Measurements from ENCODE around the gene SYNM. TPM values are rescaled to one million over a fixed set of nuclear protein-coding genes. Genes with fewer than 3 reads are reported as not detected.

The SYNM gene
- total RNA-seq, 4 donors from 2014 or later, result 98.3 to 414 (median 158) TPM

GRCh38 chr15:99177679-99178078, 72.8 kb downstream of the SYNM start:
- peaks cover 2 to 20% (median 8%) of the 10 kb centered on the region in 4 donors for H3K4me1 ChIP-seq
- WGBS, 2 donors (ENCODE audit: low coverage in 1 of 2), result 80 to 92% methylated on average over 2 of the region's 2 CpGs
- H3K27ac ChIP-seq, result peak overlapping the region in 3 of 4 donors; percentile 83 to 92 (median 90)
- H3K36me3 ChIP-seq, result peaks cover 0 to 6% (median 0%) of the 10 kb centered on the region in 4 donors
- TF ChIP-seq POLR2A (IDR thresholded peaks at IDR 0.05), result no peak
- no peak for TF ChIP-seq CTCF (IDR thresholded peaks at IDR 0.05)
- TF ChIP-seq EP300 (IDR thresholded peaks at IDR 0.05; ENCODE audit: low read depth), result no peak
- TF ChIP-seq POLR2AphosphoS5 (IDR thresholded peaks at IDR 0.05), result no peak
- intact Hi-C loops (cut with DNase I; ENCODE audit: low total_unique reads) (no loop called here), in situ Hi-C loops (cut with MboI; ENCODE audit: low pct_ligation_motif_present in 1 of 4, low pct_unique_long_range_greater_than_20kb in 1 of 4, low sequenced_read_pairs in 3 of 4) (no loop called here)
- no peaks in the 10 kb centered on the region for H3K9me3 ChIP-seq
- H3K4me3 ChIP-seq, result no peak overlapping the region
- H3K27me3 ChIP-seq, result no peaks in the 10 kb centered on the region
- DNase-seq, result no peak

- no peak for DNase-seq
- Histone ChIP-seq H3K27me3 (no peaks in the 10 kb centered on the region), H3K4me1 (peaks cover under 1 to 15% (median 4%) of the 10 kb centered on the region in 4 donors), H3K4me3 (no peak overlapping the region), H3K36me3 (no peaks in the 10 kb centered on the region), H3K27ac (peak overlapping the region in 3 of 4 donors; percentile 60 to 68 (median 68)), H3K9me3 (no peaks in the 10 kb centered on the region)
- TF ChIP-seq POLR2A (IDR thresholded peaks at IDR 0.05), result no peak
- no peak for TF ChIP-seq POLR2AphosphoS5 (IDR thresholded peaks at IDR 0.05)
- no peak for TF ChIP-seq EP300 (IDR thresholded peaks at IDR 0.05; ENCODE audit: low read depth)
- TF ChIP-seq CTCF (IDR thresholded peaks at IDR 0.05), result no peak
- in situ Hi-C loops (cut with MboI; ENCODE audit: low pct_ligation_motif_present in 1 of 4, low pct_unique_long_range_greater_than_20kb in 1 of 4, low sequenced_read_pairs in 3 of 4) (no loop called here), intact Hi-C loops (cut with DNase I; ENCODE audit: low total_unique reads) (no loop called here)
- WGBS, 2 donors (ENCODE audit: low coverage in 1 of 2), result 73% methylated on average over 3 of the region's 3 CpGs; no CpG with 5 or more reads in 1 of the 2 donors
Observed at GRCh38 chr15:99180086-99180963, 75.4 kb downstream of the SYNM start.

- in situ Hi-C loops (cut with MboI; ENCODE audit: low pct_ligation_motif_present in 1 of 4, low pct_unique_long_range_greater_than_20kb in 1 of 4, low sequenced_read_pairs in 3 of 4) (no loop called here), intact Hi-C loops (cut with DNase I; ENCODE audit: low total_unique reads) (no loop called here)
- Histone ChIP-seq H3K4me3 (no peak overlapping the region), H3K27ac (peak overlapping the region; percentile 8 to 68 (median 64)), H3K36me3 (no peaks in the 10 kb centered on the region), H3K9me3 (no peaks in the 10 kb centered on the region), H3K4me1 (peaks cover 0 to 12% (median 3%) of the 10 kb centered on the region in 4 donors), H3K27me3 (no peaks in the 10 kb centered on the region)
- WGBS, 2 donors (ENCODE audit: low coverage in 1 of 2), result 78 to 90% methylated on average over 2 of the region's 2 CpGs
- DNase-seq, result no peak
- TF ChIP-seq EP300 (IDR thresholded peaks at IDR 0.05; ENCODE audit: low read depth) (no peak), POLR2AphosphoS5 (IDR thresholded peaks at IDR 0.05) (no peak), CTCF (IDR thresholded peaks at IDR 0.05) (no peak), POLR2A (IDR thresholded peaks at IDR 0.05) (no peak)
Observed at GRCh38 chr15:99180964-99181306, 76.1 kb downstream of the SYNM start.

GRCh38 chr15:99181545-99181971, 76.7 kb downstream of the SYNM start:
- no peaks in the 10 kb centered on the region for H3K27me3 ChIP-seq
- no peaks in the 10 kb centered on the region for H3K9me3 ChIP-seq
- 39 to 60% methylated on average over 4 of the region's 4 CpGs for WGBS, 2 donors (ENCODE audit: low coverage in 1 of 2)
- H3K4me3 ChIP-seq, result no peak overlapping the region
- no peaks in the 10 kb centered on the region for H3K36me3 ChIP-seq
- intact Hi-C loops (cut with DNase I; ENCODE audit: low total_unique reads) (no loop called here), in situ Hi-C loops (cut with MboI; ENCODE audit: low pct_ligation_motif_present in 1 of 4, low pct_unique_long_range_greater_than_20kb in 1 of 4, low sequenced_read_pairs in 3 of 4) (no loop called here)
- no peak for DNase-seq
- peak overlapping the region; percentile 8 to 68 (median 64) for H3K27ac ChIP-seq
- H3K4me1 ChIP-seq, result peaks cover 0 to 12% (median 3%) of the 10 kb centered on the region in 4 donors
- peak in 1 of 3 donors; percentile 6 for TF ChIP-seq POLR2AphosphoS5 (IDR thresholded peaks at IDR 0.05)
- TF ChIP-seq POLR2A (IDR thresholded peaks at IDR 0.05), result no peak
